Vagina (tissue), 2 donors: ENCODE data around the gene GNAL. TPM values are rescaled to one million over a fixed set of nuclear protein-coding genes. Genes with fewer than 3 reads are reported as not detected.

Source experiments
- DNase-seq, 2 donors: peaks; one replicate each; pipeline ENCODE4 v3.0.0-alpha.2; 2017; ENCODE audit errors: extremely low spot score in 2 of 2
- H3K27ac ChIP-seq: fragments of 200-600 bp; sonication (generic); one replicate; pipeline ENCODE4 v1.5.1; 2019
- H3K27me3 ChIP-seq: fragments of 200-600 bp; sonication (generic); one replicate; pipeline ENCODE4 v1.5.1; 2019
- H3K36me3 ChIP-seq, 2 donors: fragments of 200-600 bp; sonication (generic); one replicate each; pipeline ENCODE4 v1.5.1; 2017 to 2019
- H3K4me1 ChIP-seq: fragments of 200-600 bp; sonication (generic); one replicate; pipeline ENCODE4 v1.5.1; 2019
- H3K4me3 ChIP-seq, 2 donors: fragments of 200-600 bp; sonication (generic); 1 replicate in 1 of 2; 2 replicates in 1 of 2; pipeline ENCODE4 v1.5.1; 2016 to 2019
- H3K9me3 ChIP-seq: fragments of 200-600 bp; sonication (generic); one replicate; pipeline ENCODE4 v1.5.1; 2019
- POLR2A ChIP-seq, 2 donors: fragments of 450-650 bp; IDR thresholded peaks; one replicate each; pipeline ENCODE4 v1.6.1; 2017; ENCODE audit warnings: antibody characterized with exemption in 2 of 2, mild to moderate bottlenecking in 2 of 2, moderate library complexity in 2 of 2
- POLR2AphosphoS5 ChIP-seq, 2 donors: sonication (generic); formaldehyde crosslinking; IDR thresholded peaks; one replicate each; pipeline ENCODE4 v1.9.0; 2017; ENCODE audit warnings: antibody characterized with exemption in 2 of 2, mild to moderate bottlenecking in 2 of 2, low read depth in 1 of 2; ENCODE audit not compliant: insufficient read depth in 1 of 2
- intact Hi-C: fragments of 100-400 bp; cut with DNase I; formaldehyde crosslinking; loops from one replicate; pipeline ENCODE4 v1.15.1; 2023
- total RNA-seq: library from RNA; depleted of rRNA; stranded (reverse); fragments of >200 nt; gene quantifications from one replicate; pipeline ENCODE4 v1.2.3, GENCODE V29; 2016
- TF ChIP-seq, protein P1 (sequence below), 3 experiments: fragments of 450-650 bp in 2 of 3; fragments of 200-600 bp in 1 of 3; sonication (generic) in 1 of 3; IDR thresholded peaks; one replicate each; pipeline ENCODE4 v1.5.1; 2017 to 2019; ENCODE audit warnings: antibody characterized with exemption in 3 of 3, mild to moderate bottlenecking in 2 of 3, moderate library complexity in 2 of 3

GNAL gene
- total RNA-seq, 1 donor from 2014 or later, result 23.3 TPM

DNA sequence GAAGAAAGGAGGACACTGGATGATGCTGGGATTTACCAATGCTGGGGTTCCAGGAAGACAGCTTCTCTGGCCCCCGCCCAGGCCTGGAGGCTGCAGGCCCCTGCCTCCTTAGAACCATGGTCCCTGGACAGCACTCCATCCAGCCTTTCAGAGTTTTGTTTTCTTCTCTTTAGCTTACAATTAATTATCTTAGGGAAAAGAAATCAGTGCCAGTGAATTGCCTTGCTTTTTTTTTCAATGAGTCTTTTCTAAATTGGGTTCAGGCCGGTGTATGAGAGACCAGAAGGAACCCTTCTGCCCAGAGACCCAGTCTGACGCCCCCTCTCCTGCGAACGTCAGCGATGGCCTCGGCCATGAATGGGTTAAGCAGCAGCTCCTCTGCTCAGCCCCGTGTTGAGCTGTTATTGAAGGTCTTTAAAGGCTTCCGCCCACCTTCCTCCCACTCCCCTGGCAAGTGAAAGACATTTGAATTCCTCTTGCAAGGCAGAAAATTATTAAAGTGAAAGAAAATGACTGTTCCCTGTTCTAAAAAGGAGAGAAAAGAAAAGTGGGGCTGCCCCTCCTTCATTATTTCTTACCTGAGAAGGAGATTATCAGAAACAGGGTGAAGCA is 96.5 kb downstream of the GNAL start:
- TF ChIP-seq POLR2A (IDR thresholded peaks at IDR 0.05), result no peak
- TF ChIP-seq POLR2AphosphoS5 (IDR thresholded peaks at IDR 0.05; ENCODE audit: insufficient read depth in 1 of 2, low read depth in 1 of 2), result no peak
- TF ChIP-seq, protein P1, sequence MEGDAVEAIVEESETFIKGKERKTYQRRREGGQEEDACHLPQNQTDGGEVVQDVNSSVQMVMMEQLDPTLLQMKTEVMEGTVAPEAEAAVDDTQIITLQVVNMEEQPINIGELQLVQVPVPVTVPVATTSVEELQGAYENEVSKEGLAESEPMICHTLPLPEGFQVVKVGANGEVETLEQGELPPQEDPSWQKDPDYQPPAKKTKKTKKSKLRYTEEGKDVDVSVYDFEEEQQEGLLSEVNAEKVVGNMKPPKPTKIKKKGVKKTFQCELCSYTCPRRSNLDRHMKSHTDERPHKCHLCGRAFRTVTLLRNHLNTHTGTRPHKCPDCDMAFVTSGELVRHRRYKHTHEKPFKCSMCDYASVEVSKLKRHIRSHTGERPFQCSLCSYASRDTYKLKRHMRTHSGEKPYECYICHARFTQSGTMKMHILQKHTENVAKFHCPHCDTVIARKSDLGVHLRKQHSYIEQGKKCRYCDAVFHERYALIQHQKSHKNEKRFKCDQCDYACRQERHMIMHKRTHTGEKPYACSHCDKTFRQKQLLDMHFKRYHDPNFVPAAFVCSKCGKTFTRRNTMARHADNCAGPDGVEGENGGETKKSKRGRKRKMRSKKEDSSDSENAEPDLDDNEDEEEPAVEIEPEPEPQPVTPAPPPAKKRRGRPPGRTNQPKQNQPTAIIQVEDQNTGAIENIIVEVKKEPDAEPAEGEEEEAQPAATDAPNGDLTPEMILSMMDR (IDR thresholded peaks at IDR 0.05), result no peak
- H3K4me3 ChIP-seq, result no peak overlapping the region
- no peak overlapping the region for H3K27ac ChIP-seq
- no peaks in the 10 kb centered on the region for H3K27me3 ChIP-seq
- intact Hi-C loops, result no loop called here
- DNase-seq, result no peak
- H3K9me3 ChIP-seq, result no peaks in the 10 kb centered on the region
- no peaks in the 10 kb centered on the region for H3K36me3 ChIP-seq
- H3K4me1 ChIP-seq, result no peaks in the 10 kb centered on the region

DNA sequence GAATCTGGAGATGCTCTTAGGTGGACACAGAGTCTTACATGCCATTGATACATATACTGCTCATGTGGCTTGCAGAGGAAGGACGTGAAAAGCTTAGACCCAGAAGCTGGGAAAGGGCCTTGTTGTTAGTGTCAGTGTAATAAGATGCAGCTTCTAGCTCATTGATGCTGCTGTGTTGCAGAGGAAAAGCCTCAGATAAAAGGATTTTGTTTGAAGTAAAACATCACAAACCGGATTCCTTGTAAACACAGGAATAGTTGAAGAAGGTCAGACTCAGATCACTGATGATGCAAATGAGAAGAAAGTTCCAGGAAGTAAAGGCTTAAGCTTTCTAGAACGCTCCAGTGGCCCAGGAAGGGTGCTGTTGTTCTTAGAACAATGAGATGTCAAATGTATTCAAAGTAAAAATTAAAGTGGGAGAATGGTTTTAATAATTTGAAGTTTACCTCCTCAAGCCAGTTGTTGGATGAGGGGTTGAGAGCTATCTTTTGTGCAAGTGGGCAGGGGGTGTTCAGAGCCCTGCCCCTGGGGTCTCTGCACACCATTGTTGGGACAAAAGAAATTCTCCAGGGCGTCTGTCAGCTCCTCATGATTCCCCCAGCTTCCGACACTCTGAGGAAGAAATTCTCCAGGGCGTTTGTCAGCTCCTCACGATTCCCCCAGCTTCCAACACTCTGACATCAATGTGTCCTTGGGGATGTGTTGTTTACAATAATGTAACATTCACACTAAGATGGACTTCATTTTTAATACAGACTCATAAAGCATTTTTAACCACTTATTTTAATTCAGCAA is 100.8 kb downstream of the GNAL start:
- no peak overlapping the region for H3K27ac ChIP-seq
- intact Hi-C loops, result no loop called here
- no peaks in the 10 kb centered on the region for H3K36me3 ChIP-seq
- H3K9me3 ChIP-seq, result no peaks in the 10 kb centered on the region
- TF ChIP-seq, protein P1 (IDR thresholded peaks at IDR 0.05), result no peak
- TF ChIP-seq POLR2A (IDR thresholded peaks at IDR 0.05) (no peak), POLR2AphosphoS5 (IDR thresholded peaks at IDR 0.05; ENCODE audit: insufficient read depth in 1 of 2, low read depth in 1 of 2) (no peak)
- no peak overlapping the region for H3K4me3 ChIP-seq
- H3K4me1 ChIP-seq, result no peaks in the 10 kb centered on the region
- no peak for DNase-seq
- no peaks in the 10 kb centered on the region for H3K27me3 ChIP-seq

GRCh38 chr18:11791131-11791530 is 102.1 kb downstream of the GNAL start:
- no peak overlapping the region for H3K4me3 ChIP-seq
- no peak overlapping the region for H3K27ac ChIP-seq
- no peaks in the 10 kb centered on the region for H3K36me3 ChIP-seq
- no peaks in the 10 kb centered on the region for H3K27me3 ChIP-seq
- no peaks in the 10 kb centered on the region for H3K4me1 ChIP-seq
- no peak for TF ChIP-seq POLR2A (IDR thresholded peaks at IDR 0.05)
- TF ChIP-seq, protein P1 (IDR thresholded peaks at IDR 0.05), result no peak
- no peak for TF ChIP-seq POLR2AphosphoS5 (IDR thresholded peaks at IDR 0.05; ENCODE audit: insufficient read depth in 1 of 2, low read depth in 1 of 2)
- H3K9me3 ChIP-seq, result no peaks in the 10 kb centered on the region
- DNase-seq, result no peak
- intact Hi-C loops, result no loop called here

- intact Hi-C loops, result no loop called here
- DNase-seq, result no peak
- no peaks in the 10 kb centered on the region for H3K4me1 ChIP-seq
These were observed 103.6 kb downstream of the GNAL start for GRCh38 chr18:11792632-11793031.

More at GRCh38 chr18:11792632-11793031, 103.6 kb downstream of the GNAL start:
- TF ChIP-seq POLR2A (IDR thresholded peaks at IDR 0.05), result no peak
- TF ChIP-seq, protein P1 (IDR thresholded peaks at IDR 0.05), result no peak
- no peak for TF ChIP-seq POLR2AphosphoS5 (IDR thresholded peaks at IDR 0.05; ENCODE audit: insufficient read depth in 1 of 2, low read depth in 1 of 2)
- no peaks in the 10 kb centered on the region for H3K9me3 ChIP-seq
- no peak overlapping the region for H3K4me3 ChIP-seq
- H3K27me3 ChIP-seq, result no peaks in the 10 kb centered on the region
- no peak overlapping the region for H3K27ac ChIP-seq
- H3K36me3 ChIP-seq, result no peaks in the 10 kb centered on the region
